Prostate gland (tissue), 2 donors: ENCODE measurements around the gene LY6G5C. TPM values are rescaled to one million over a fixed set of nuclear protein-coding genes. Genes with fewer than 3 reads are reported as not detected.

Source experiments
- DNase-seq: peaks from one replicate; pipeline ENCODE4 v3.0.0-alpha.2; 2019; ENCODE audit warnings: low spot score
- H3K27ac ChIP-seq, 2 donors: fragments of 200-600 bp; sonication (generic); 2 replicates each; pipeline ENCODE4 v1.5.1; 2017 to 2019
- H3K27me3 ChIP-seq: fragments of 200-600 bp; sonication (generic); replicated peaks from 2 replicates; pipeline ENCODE4 v1.5.1; 2019; ENCODE audit not compliant: insufficient read depth
- H3K36me3 ChIP-seq, 2 donors: fragments of 200-600 bp; sonication (generic); 1 replicate in 1 of 2; 2 replicates in 1 of 2; pipeline versions ENCODE4 v1.5.1 to v1.8.1; 2017 to 2019
- H3K4me1 ChIP-seq: fragments of 200-600 bp; sonication (generic); replicated peaks from 2 replicates; pipeline ENCODE4 v1.5.1; 2019
- H3K4me3 ChIP-seq, 2 donors: fragments of 200-600 bp; sonication (generic); 2 replicates each; pipeline ENCODE4 v1.5.1; 2017 to 2019
- H3K9me3 ChIP-seq: fragments of 200-600 bp; sonication (generic); 2 replicates; pipeline ENCODE4 v1.5.1; 2017
- CTCF ChIP-seq, 4 experiments: fragments of 200-600 bp in 2 of 4; fragments of 450-650 bp in 2 of 4; sonication (generic) in 2 of 4; IDR thresholded peaks; 1 replicate in 3 of 4; 2 replicates in 1 of 4; pipeline ENCODE4 v1.5.1; 2016 to 2019; ENCODE audit warnings: antibody characterized with exemption in 4 of 4, mild to moderate bottlenecking in 2 of 4, moderate library complexity in 2 of 4
- POLR2A ChIP-seq: fragments of 450-650 bp; IDR thresholded peaks from one replicate; pipeline ENCODE4 v1.6.1; 2016; ENCODE audit warnings: antibody characterized with exemption, mild to moderate bottlenecking
- POLR2AphosphoS5 ChIP-seq: sonication (generic); formaldehyde crosslinking; IDR thresholded peaks from one replicate; pipeline ENCODE4 v1.6.1; 2017; ENCODE audit warnings: antibody characterized with exemption
- WGBS: methylation state at CpG from one replicate; pipeline ENCODE4 v1.1.5; 2018; 5-methylcytosine and 5-hydroxymethylcytosine counted together
- intact Hi-C: fragments of 100-400 bp; cut with DNase I; formaldehyde crosslinking; loops from one replicate; pipeline ENCODE4 v1.14.2; 2022
- total RNA-seq, 2 donors: library from RNA; depleted of rRNA; stranded (reverse); fragments of >200 nt; gene quantifications; one replicate each; pipeline ENCODE4 v1.1.0, GENCODE V29; 2016

Gene LY6G5C
- total RNA-seq, 2 donors from 2014 or later, result 1.6 to 2.6 TPM

DNA sequence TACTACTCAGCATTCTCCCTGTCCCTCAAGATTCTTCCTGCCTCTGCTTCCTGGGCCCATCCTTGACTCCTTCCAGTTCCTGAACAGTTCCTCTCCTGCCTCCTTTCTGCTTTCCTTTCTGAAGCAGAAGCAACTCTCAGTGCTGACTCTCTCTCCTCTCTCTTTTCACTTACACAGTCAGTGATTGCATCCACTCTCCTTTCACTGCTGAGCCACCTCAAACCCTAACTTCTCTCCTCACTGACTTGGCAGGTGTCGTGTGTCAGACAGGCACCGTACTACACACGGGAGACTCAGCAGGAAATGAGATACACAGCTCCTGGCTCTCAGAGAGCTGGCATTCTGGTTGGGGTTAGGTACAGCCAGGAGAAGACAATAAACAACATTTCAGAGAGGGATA is 16.7 kb upstream of the LY6G5C start:
- Histone ChIP-seq H3K27ac (peak overlapping the region; percentile 8 to 42), H3K9me3 (no peaks in the 10 kb centered on the region), H3K27me3 (no peaks in the 10 kb centered on the region), H3K36me3 (no peaks in the 10 kb centered on the region), H3K4me1 (no peaks in the 10 kb centered on the region), H3K4me3 (no peak overlapping the region)
- DNase-seq, result no peak
- TF ChIP-seq POLR2A (no peak), POLR2AphosphoS5 (no peak), CTCF (IDR thresholded peaks at IDR 0.05) (no peak)
- WGBS, result 22% methylated on average over 3 of the region's 3 CpGs
- intact Hi-C loops, result no loop called here

GRCh38 chr6:31693535-31693934 is 12.7 kb upstream of the LY6G5C start:
- no peak for TF ChIP-seq POLR2AphosphoS5
- no peak for TF ChIP-seq CTCF (IDR thresholded peaks at IDR 0.05)
- TF ChIP-seq POLR2A, result no peak
- Histone ChIP-seq H3K27ac (no peak overlapping the region), H3K4me1 (no peaks in the 10 kb centered on the region), H3K9me3 (no peaks in the 10 kb centered on the region), H3K4me3 (no peak overlapping the region), H3K36me3 (peaks cover 3 to 15% of the 10 kb centered on the region in 2 donors), H3K27me3 (no peaks in the 10 kb centered on the region)
- no peak for DNase-seq
- intact Hi-C loops, result no loop called here
- WGBS, result 87% methylated on average over 6 of the region's 6 CpGs

DNA sequence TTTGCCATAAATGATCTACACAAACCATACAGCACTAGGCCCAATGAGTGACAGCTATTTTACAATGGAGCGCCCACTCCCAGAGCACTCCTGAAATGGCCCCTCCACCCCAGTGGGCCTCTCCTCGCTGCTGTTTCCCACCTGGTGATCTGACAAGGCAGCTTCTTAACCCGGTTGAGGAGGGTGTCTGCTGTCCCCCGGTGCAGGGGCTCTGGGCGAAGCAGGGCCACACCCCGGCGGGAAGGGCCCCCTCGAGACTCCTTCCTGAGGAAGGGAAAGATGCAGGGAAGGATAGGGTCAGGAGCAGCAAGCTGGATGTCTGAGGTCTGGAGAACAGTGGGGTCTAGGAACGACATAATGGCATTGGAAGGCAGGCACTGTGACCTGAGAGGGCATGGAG is 12.0 kb upstream of the LY6G5C start:
- intact Hi-C loops, result no loop called here
- Histone ChIP-seq H3K4me3 (no peak overlapping the region), H3K4me1 (no peaks in the 10 kb centered on the region), H3K9me3 (no peaks in the 10 kb centered on the region), H3K27ac (no peak overlapping the region), H3K27me3 (no peaks in the 10 kb centered on the region), H3K36me3 (peaks cover 10 to 15% of the 10 kb centered on the region in 2 donors)
- no peak for TF ChIP-seq POLR2A
- 83% methylated on average over 9 of the region's 9 CpGs for WGBS
- no peak for DNase-seq

DNA sequence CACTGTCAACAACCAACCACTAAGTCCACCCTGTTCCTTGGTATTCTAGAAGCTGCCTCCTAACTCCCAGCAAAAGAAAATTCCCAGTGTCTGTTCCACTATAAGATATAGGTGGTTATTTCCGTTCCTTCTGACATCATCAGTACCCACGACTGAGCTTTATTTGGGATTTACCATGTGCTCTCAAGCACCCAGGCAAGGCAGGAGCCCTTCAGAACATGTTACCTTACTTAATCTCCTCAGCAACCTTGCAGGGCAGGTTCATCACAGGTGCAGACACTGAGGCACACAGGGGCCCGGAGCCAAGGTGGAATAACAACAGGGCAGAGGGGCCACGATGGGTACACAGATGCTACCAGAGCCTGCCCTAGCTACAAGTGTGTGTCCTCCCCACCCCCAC is 11.5 kb upstream of the LY6G5C start:
- H3K4me3 ChIP-seq, result no peak overlapping the region
- intact Hi-C loops, result no loop called here
- 76% methylated on average over 4 of the region's 4 CpGs for WGBS
- no peaks in the 10 kb centered on the region for H3K4me1 ChIP-seq
- H3K36me3 ChIP-seq, result peaks cover 15% of the 10 kb centered on the region in 2 donors
- no peaks in the 10 kb centered on the region for H3K27me3 ChIP-seq
- no peak for DNase-seq
- no peaks in the 10 kb centered on the region for H3K9me3 ChIP-seq
- TF ChIP-seq POLR2A (no peak), POLR2AphosphoS5 (no peak), CTCF (IDR thresholded peaks at IDR 0.05) (no peak)
- H3K27ac ChIP-seq, result no peak overlapping the region

DNA sequence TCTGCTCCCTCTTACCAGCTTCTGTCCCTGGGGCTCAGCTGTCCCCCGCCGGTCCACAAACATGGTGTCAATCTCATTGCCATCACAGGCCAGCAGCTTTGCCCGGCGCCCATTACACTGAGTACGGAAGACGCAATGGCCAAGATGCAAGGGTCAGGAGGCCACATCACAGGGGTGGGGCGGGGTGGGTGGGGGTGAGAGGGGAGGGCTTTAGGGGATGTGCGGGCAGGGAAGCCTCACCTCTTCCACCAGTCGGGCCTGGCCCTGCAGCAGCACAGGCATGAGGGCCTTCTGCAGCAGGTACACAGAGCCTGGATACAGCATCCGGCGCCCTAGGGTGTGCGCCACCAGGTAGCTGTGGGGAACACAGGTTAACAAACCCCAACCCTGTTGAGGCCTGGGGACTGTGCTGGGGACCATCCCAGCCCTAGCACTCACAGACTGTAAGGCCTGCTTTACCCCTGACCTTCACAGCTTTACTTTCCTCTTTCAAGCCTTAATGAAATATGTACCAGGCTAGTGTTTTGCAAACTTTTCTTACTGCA is 10.8 kb upstream of the LY6G5C start:
- intact Hi-C loops, result no loop called here
- Histone ChIP-seq H3K9me3 (no peaks in the 10 kb centered on the region), H3K27ac (no peak overlapping the region), H3K4me3 (no peak overlapping the region), H3K4me1 (no peaks in the 10 kb centered on the region), H3K36me3 (peaks cover 15 to 20% of the 10 kb centered on the region in 2 donors), H3K27me3 (no peaks in the 10 kb centered on the region)
- no peak for DNase-seq
- no peak for TF ChIP-seq POLR2A
- TF ChIP-seq POLR2AphosphoS5, result no peak
- TF ChIP-seq CTCF (IDR thresholded peaks at IDR 0.05), result no peak
- 94% methylated on average over 12 of the region's 12 CpGs for WGBS
